ENCODE measurements around the gene DYNLL1. TPM values are rescaled to one million over a fixed set of nuclear protein-coding genes. Genes with fewer than 3 reads are reported as not detected.
"Not testable (repeated sequence)": the region's sequence is repeated elsewhere in the genome, so short reads cannot be mapped to it uniquely, and the experiment has no call there.

DYNLL1 gene
- 618 and 638 TPM in 2 replicates for total RNA-seq (2021)
- long read RNA-seq, transcript DYNLL1-202 (3 exons, 697 nt), result minor isoform, 5 of 66 reads
- long read RNA-seq, transcript DYNLL1-201 (3 exons, 720 nt), result major isoform, 55 of 66 reads
- long read RNA-seq, partial matches to known transcripts, result 0 of 66 reads
- long read RNA-seq, other reads (novel, unspliced or antisense), result 0 of 66 reads

GRCh38 chr12:120495731-120496412 lies at the start of gene DYNLL1:
TSS of gene DYNLL1 (plus strand) at chr12:120496113. CDS start at chr12:120496422, 309 bp downstream.
- Mint-ChIP-seq H3K9me3 (no peaks in the 10 kb centered on the region), H3K27ac (peak within 1 kb of the TSS; percentile 96), H3K27me3 (ENCODE audit: low read depth) (no peaks in the 10 kb centered on the region), H3K36me3 (ENCODE audit: insufficient read depth in 1 of 3, low read depth in 3 of 3) (peaks cover 20 to 48% (median 39%) of the 10 kb centered on the region in 3 experiments; a peak in 6 of 7 replicates), H3K4me1 (peaks cover 26 to 30% of the 10 kb centered on the region in 2 experiments), H3K4me3 (peak within 1 kb of the TSS; percentile 97 to 99)
- TF ChIP-seq, protein P1, sequence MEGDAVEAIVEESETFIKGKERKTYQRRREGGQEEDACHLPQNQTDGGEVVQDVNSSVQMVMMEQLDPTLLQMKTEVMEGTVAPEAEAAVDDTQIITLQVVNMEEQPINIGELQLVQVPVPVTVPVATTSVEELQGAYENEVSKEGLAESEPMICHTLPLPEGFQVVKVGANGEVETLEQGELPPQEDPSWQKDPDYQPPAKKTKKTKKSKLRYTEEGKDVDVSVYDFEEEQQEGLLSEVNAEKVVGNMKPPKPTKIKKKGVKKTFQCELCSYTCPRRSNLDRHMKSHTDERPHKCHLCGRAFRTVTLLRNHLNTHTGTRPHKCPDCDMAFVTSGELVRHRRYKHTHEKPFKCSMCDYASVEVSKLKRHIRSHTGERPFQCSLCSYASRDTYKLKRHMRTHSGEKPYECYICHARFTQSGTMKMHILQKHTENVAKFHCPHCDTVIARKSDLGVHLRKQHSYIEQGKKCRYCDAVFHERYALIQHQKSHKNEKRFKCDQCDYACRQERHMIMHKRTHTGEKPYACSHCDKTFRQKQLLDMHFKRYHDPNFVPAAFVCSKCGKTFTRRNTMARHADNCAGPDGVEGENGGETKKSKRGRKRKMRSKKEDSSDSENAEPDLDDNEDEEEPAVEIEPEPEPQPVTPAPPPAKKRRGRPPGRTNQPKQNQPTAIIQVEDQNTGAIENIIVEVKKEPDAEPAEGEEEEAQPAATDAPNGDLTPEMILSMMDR (conservative IDR thresholded peaks at IDR 0.05), result no peak
- Histone ChIP-seq H4K5ac (ENCODE audit: insufficient read length, low read depth, low read length) (no peak within 1 kb of the TSS), H3K79me2 (ENCODE audit: insufficient read depth, low read length) (peaks cover 10% of the 10 kb centered on the region; the same call in 1 of the 2 replicates), H2BK5ac (ENCODE audit: insufficient read length, low read length) (no peak within 1 kb of the TSS), H3K18ac (ENCODE audit: insufficient read length, low read depth, low read length) (no peak within 1 kb of the TSS), H2BK15ac (ENCODE audit: low read depth, low read length) (no peak within 1 kb of the TSS), H3K4me2 (ENCODE audit: insufficient read depth, insufficient read length, low read length) (peak within 1 kb of the TSS; percentile 100), H3K4ac (ENCODE audit: low read depth, low read length) (no peak within 1 kb of the TSS), H3K79me1 (ENCODE audit: insufficient read depth, low read depth, low read length, poor library complexity, severe bottlenecking) (peaks cover 3% of the 10 kb centered on the region), H4K91ac (ENCODE audit: insufficient read length, low read depth, low read length) (no peak within 1 kb of the TSS), H3K9ac (ENCODE audit: extremely low read depth, insufficient read length, low read length) (peak within 1 kb of the TSS; percentile 72), H2BK20ac (ENCODE audit: low read depth, low read length, poor library complexity, severe bottlenecking) (no peak within 1 kb of the TSS), H4K8ac (replicated peaks; ENCODE audit: insufficient read length, low read depth, low read length) (no peak within 1 kb of the TSS), H3K56ac (ENCODE audit: insufficient read length, low read depth, low read length) (no peak within 1 kb of the TSS), H3K14ac (ENCODE audit: insufficient read depth, low read length) (peak within 1 kb of the TSS; percentile 51), H3K4me1 (ENCODE audit: insufficient read depth, low read length) (no peaks in the 10 kb centered on the region; the same call in 1 of the 2 replicates), H3K23ac (ENCODE audit: insufficient read length, low read depth, low read length) (no peak within 1 kb of the TSS), H2BK12ac (ENCODE audit: insufficient read length, low read depth, low read length) (no peak within 1 kb of the TSS), H3K23me2 (ENCODE audit: insufficient read length, low read depth, low read length, poor library complexity, severe bottlenecking) (peaks cover 14% of the 10 kb centered on the region), H3K27ac (ENCODE audit: insufficient read length, low read depth, low read length) (no peak within 1 kb of the TSS), H3T11ph (ENCODE audit: low read length) (no peak within 1 kb of the TSS), H3K9me3 (ENCODE audit: control insufficient read depth, low read depth, low read length) (no peaks in the 10 kb centered on the region), H2BK120ac (ENCODE audit: low read depth, low read length, poor library complexity, severe bottlenecking) (no peak within 1 kb of the TSS), H4K20me1 (ENCODE audit: control insufficient read depth, insufficient read depth, insufficient read length) (no peaks in the 10 kb centered on the region), H3K27me3 (ENCODE audit: insufficient read depth, low read length) (no peaks in the 10 kb centered on the region), H2AFZ (ENCODE audit: low read length) (peak within 1 kb of the TSS; percentile 19), H2AK5ac (ENCODE audit: insufficient read length, low read length) (no peak within 1 kb of the TSS)
- peak; percentile 99 for DNase-seq
- WGBS (ENCODE audit: extremely low coverage, insufficient read length, low lambda C conversion rate), result no CpG with 5 or more reads among the region's 53 CpGs

GRCh38 chr12:120446844-120447178 lies 49.1 kb upstream of the DYNLL1 start:
- not testable (repeated sequence) for H3K27me3 ChIP-seq (ENCODE audit: insufficient read depth, low read length); H4K91ac ChIP-seq (ENCODE audit: insufficient read length, low read depth, low read length); H4K8ac ChIP-seq (replicated peaks; ENCODE audit: insufficient read length, low read depth, low read length); H2BK120ac ChIP-seq (ENCODE audit: low read depth, low read length, poor library complexity, severe bottlenecking); H3K9me3 ChIP-seq (ENCODE audit: control insufficient read depth, low read depth, low read length); H4K20me1 ChIP-seq (ENCODE audit: control insufficient read depth, insufficient read depth, insufficient read length); H3K56ac ChIP-seq (ENCODE audit: insufficient read length, low read depth, low read length); H3K79me1 ChIP-seq (ENCODE audit: insufficient read depth, low read depth, low read length, poor library complexity, severe bottlenecking); H2BK5ac ChIP-seq (ENCODE audit: insufficient read length, low read length); H3K23me2 ChIP-seq (ENCODE audit: insufficient read length, low read depth, low read length, poor library complexity, severe bottlenecking); DNase-seq; H3K27me3 Mint-ChIP-seq (ENCODE audit: low read depth); H3K23ac ChIP-seq (ENCODE audit: insufficient read length, low read depth, low read length); H2BK15ac ChIP-seq (ENCODE audit: low read depth, low read length); H2BK12ac ChIP-seq (ENCODE audit: insufficient read length, low read depth, low read length); H2AFZ ChIP-seq (ENCODE audit: low read length); H3T11ph ChIP-seq (ENCODE audit: low read length); H3K4ac ChIP-seq (ENCODE audit: low read depth, low read length); H3K27ac ChIP-seq (ENCODE audit: insufficient read length, low read depth, low read length); H2BK20ac ChIP-seq (ENCODE audit: low read depth, low read length, poor library complexity, severe bottlenecking); H2AK5ac ChIP-seq (ENCODE audit: insufficient read length, low read length); H3K9me3 Mint-ChIP-seq; H4K5ac ChIP-seq (ENCODE audit: insufficient read length, low read depth, low read length); H3K4me1 ChIP-seq (ENCODE audit: insufficient read depth, low read length)
- H3K4me2 ChIP-seq (ENCODE audit: insufficient read depth, insufficient read length, low read length), result peak overlapping the region; percentile 94
- Mint-ChIP-seq H3K4me3 (peak overlapping the region; percentile 98 to 99), H3K4me1 (peaks cover 12 to 15% of the 10 kb centered on the region in 2 experiments), H3K36me3 (ENCODE audit: insufficient read depth in 1 of 3, low read depth in 3 of 3) (peaks cover 19 to 61% (median 48%) of the 10 kb centered on the region in 3 experiments; a peak in 6 of 7 replicates), H3K27ac (peak overlapping the region; percentile 97 to 99 (median 97); a peak in 5 of 7 replicates)
- H3K18ac ChIP-seq (ENCODE audit: insufficient read length, low read depth, low read length), result peak overlapping the region; percentile 98
- peak overlapping the region; percentile 93 for H3K9ac ChIP-seq (ENCODE audit: extremely low read depth, insufficient read length, low read length)
- H3K14ac ChIP-seq (ENCODE audit: insufficient read depth, low read length), result peak overlapping the region; percentile 97
- WGBS (ENCODE audit: extremely low coverage, insufficient read length, low lambda C conversion rate), result no CpG with 5 or more reads among the region's 17 CpGs
- peaks cover 14% of the 10 kb centered on the region; the same call in 1 of the 2 replicates for H3K79me2 ChIP-seq (ENCODE audit: insufficient read depth, low read length)
